HepG2 (cell line): Measurements from ENCODE around the gene ZFPM1. TPM values are rescaled to one million over a fixed set of nuclear protein-coding genes. Genes with fewer than 3 reads are reported as not detected.
A peak's percentile ranks its signal among the peaks of the same experiment; 100 is the strongest.

Experiments used
- CBX1 ChIP-seq: IDR thresholded peaks from one replicate; pipeline ENCODE4 v1.6.1; 2016; ENCODE audit warnings: antibody characterized with exemption, low read depth
- GRHL1 ChIP-seq: sonication (generic); formaldehyde crosslinking; conservative IDR thresholded peaks from 2 replicates; pipeline ENCODE4 v1.8.0; 2022; ENCODE audit warnings: missing genetic modification reagents
- HDAC2 ChIP-seq: sonication (generic); formaldehyde crosslinking; IDR thresholded peaks from 2 replicates; pipeline ENCODE4 v1.4.0; 2020; ENCODE audit warnings: missing genetic modification reagents
- HDAC6 ChIP-seq: fragments of 200-600 bp; sonication (generic); IDR thresholded peaks from 2 replicates; pipeline ENCODE4 v1.7.0; 2017; ENCODE audit warnings: mild to moderate bottlenecking, antibody characterized with exemption, low read length, low read depth
- NR2F6 ChIP-seq, 2 experiments: IDR thresholded peaks; 2 replicates each; pipeline ENCODE4 v1.6.1; 2016; ENCODE audit warnings: antibody characterized with exemption in 1 of 2, mild to moderate bottlenecking in 1 of 2
- PPARG ChIP-seq: conservative IDR thresholded peaks from 2 replicates; pipeline ENCODE4 v1.6.1; 2016; ENCODE audit warnings: missing biosample characterization, missing genetic modification reagents
- SIN3A ChIP-seq: IDR thresholded peaks from 2 replicates; pipeline ENCODE4 v1.6.1; 2011; ENCODE audit warnings: low read depth, mild to moderate bottlenecking, control low read depth, low read length, borderline replicate concordance
- SP4 ChIP-seq: sonication (generic); formaldehyde crosslinking; IDR thresholded peaks from 2 replicates; pipeline ENCODE4 v1.8.1; 2023; ENCODE audit warnings: mild to moderate bottlenecking, missing genetic modification reagents
- TEAD2 ChIP-seq: sonication (generic); formaldehyde crosslinking; IDR thresholded peaks from 2 replicates; pipeline ENCODE4 v1.9.0; 2021; ENCODE audit warnings: missing genetic modification reagents
- ZBTB14 ChIP-seq: sonication (generic); formaldehyde crosslinking; IDR thresholded peaks from 2 replicates; pipeline ENCODE4 v1.4.0; 2020; ENCODE audit warnings: missing genetic modification reagents
- ZBTB38 ChIP-seq: sonication (generic); formaldehyde crosslinking; IDR thresholded peaks from 2 replicates; pipeline ENCODE4 v1.5.1; 2020; ENCODE audit warnings: mild to moderate bottlenecking, missing genetic modification reagents
- ZNF318 ChIP-seq: sonication (generic); formaldehyde crosslinking; IDR thresholded peaks from 2 replicates; pipeline ENCODE4 v1.4.0; 2020; ENCODE audit warnings: mild to moderate bottlenecking, missing genetic modification reagents
- ZNF441 ChIP-seq: sonication (generic); formaldehyde crosslinking; IDR thresholded peaks from 2 replicates; pipeline ENCODE4 v1.7.0; 2021; ENCODE audit warnings: missing genetic modification reagents, borderline replicate concordance
- ZNF446 ChIP-seq: sonication (generic); formaldehyde crosslinking; IDR thresholded peaks from 2 replicates; pipeline ENCODE4 v1.5.0; 2020; ENCODE audit warnings: mild to moderate bottlenecking, missing genetic modification reagents
- ZNF484 ChIP-seq: sonication (generic); formaldehyde crosslinking; IDR thresholded peaks from 2 replicates; pipeline ENCODE4 v1.5.1; 2020; ENCODE audit warnings: mild to moderate bottlenecking, low read depth, missing genetic modification reagents, borderline replicate concordance
- ZNF546 ChIP-seq: sonication (generic); formaldehyde crosslinking; conservative IDR thresholded peaks from 2 replicates; pipeline ENCODE4 v1.8.1; 2023; ENCODE audit warnings: mild to moderate bottlenecking, missing genetic modification reagents
- ZNF550 ChIP-seq: sonication (generic); formaldehyde crosslinking; IDR thresholded peaks from 2 replicates; pipeline ENCODE4 v1.4.0; 2020; ENCODE audit warnings: mild to moderate bottlenecking, missing genetic modification reagents, borderline replicate concordance
- ZNF572 ChIP-seq: sonication (generic); formaldehyde crosslinking; IDR thresholded peaks from 2 replicates; pipeline ENCODE4 v1.5.1; 2020; ENCODE audit warnings: mild to moderate bottlenecking, missing genetic modification reagents
- ZNF644 ChIP-seq: IDR thresholded peaks from 2 replicates; pipeline ENCODE4 v1.6.1; 2016; ENCODE audit warnings: low read depth
- ZNF740 ChIP-seq: sonication (generic); formaldehyde crosslinking; IDR thresholded peaks from 2 replicates; pipeline ENCODE4 v1.4.0; 2020; ENCODE audit warnings: missing genetic modification reagents
- polyA plus RNA-seq, 8 experiments: library from polyadenylated mRNA; depleted of rRNA in 3 of 8; stranded (reverse) in 7 of 8; unstranded in 1 of 8; fragments of >200 nt; fragmentation: Illumina TruSeq in 4 of 8; extraction: Trizol in 4 of 8; gene quantifications; 2 replicates each; pipeline versions ENCODE4 v1.2.1 to v1.2.3, GENCODE V29; 2011 to 2016; ENCODE audit warnings: low read depth in 4 of 8, missing spikeins in 1 of 8, mixed read lengths in 1 of 8; ENCODE audit not compliant: insufficient read depth in 1 of 8
- total RNA-seq, 5 experiments: library from RNA; depleted of rRNA; stranded (reverse); fragments of >200 nt; fragmentation: Illumina TruSeq; extraction: Trizol; gene quantifications; 2 replicates each; pipeline ENCODE4 v1.2.3, GENCODE V29; 2016; ENCODE audit warnings: low read depth in 1 of 5

ZFPM1 gene
- total and polyA plus RNA-seq, 2 of the 13 experiments (the other 11 are each of a cell fraction or from before 2014, with no cell fraction given): 1.3 to 3.8 TPM

GRCh38 chr16:88550246-88550661, 97.2 kb downstream of the ZFPM1 start (continued):
- TF ChIP-seq SIN3A: no peak
- peak; percentile 50; the same call in 1 of the 2 replicates for TF ChIP-seq ZBTB38 (CRISPR knock-in tag)
- no peak for TF ChIP-seq GRHL1 (CRISPR knock-in tag)
- TF ChIP-seq ZNF318 (CRISPR knock-in tag): no peak
- no peak for TF ChIP-seq ZNF446 (CRISPR knock-in tag)
- TF ChIP-seq PPARG (CRISPR knock-in tag): no peak
- no peak for TF ChIP-seq HDAC6
- no peak for TF ChIP-seq ZNF546 (CRISPR knock-in tag)
- TF ChIP-seq ZNF484 (CRISPR knock-in tag): no peak
- no peak for TF ChIP-seq ZNF441
- TF ChIP-seq ZNF644 (CRISPR knock-in tag): no peak
- TF ChIP-seq SP4 (CRISPR knock-in tag): no peak
- no peak for TF ChIP-seq CBX1
- TF ChIP-seq ZBTB14 (CRISPR knock-in tag): no peak
- TF ChIP-seq ZNF572 (CRISPR knock-in tag): peak; percentile 88; the same call in 1 of the 2 replicates
- no peak for TF ChIP-seq NR2F6 (IDR thresholded peaks at IDR 0.05)
- peak; percentile 56 for TF ChIP-seq NR2F6 (CRISPR knock-in tag; IDR thresholded peaks at IDR 0.05)
- no peak for TF ChIP-seq ZNF550
- no peak for TF ChIP-seq TEAD2 (CRISPR knock-in tag)
- TF ChIP-seq HDAC2 (CRISPR knock-in tag): 0 out of 2 replicates have a peak, but pooled peaks have one; percentile 27
- TF ChIP-seq ZNF740: no peak
